RPMI8226 (cell line): Measurements from ENCODE around the gene CDH22.
A peak's percentile ranks its signal among the peaks of the same experiment; 100 is the strongest.

Experiments
- DNase-seq: peaks from one replicate; pipeline ENCODE4 v3.0.0-alpha.2; 2015

CDH22 gene

GRCh38 chr20:46265539-46265938 lies 42.8 kb downstream of the CDH22 start:
- DNase-seq, result no peak

GRCh38 chr20:46264391-46265266 lies 43.7 kb downstream of the CDH22 start:
- no peak for DNase-seq

- DNase-seq, result no peak
Measured at GRCh38 chr20:46261456-46262253, 46.6 kb downstream of the CDH22 start.

GRCh38 chr20:46260936-46261454 lies 47.3 kb downstream of the CDH22 start:
- DNase-seq, result no peak

GRCh38 chr20:46260480-46260879 lies 47.8 kb downstream of the CDH22 start:
- no peak for DNase-seq

GRCh38 chr20:46259260-46259859 lies 48.9 kb downstream of the CDH22 start:
- DNase-seq, result no peak

GRCh38 chr20:46257887-46258286 lies 50.4 kb downstream of the CDH22 start:
- DNase-seq, result no peak

- DNase-seq, result no peak
Measured at GRCh38 chr20:46256293-46256692, 52.0 kb downstream of the CDH22 start.

GRCh38 chr20:46255440-46256104 lies 52.7 kb downstream of the CDH22 start:
- DNase-seq, result peak; percentile 94

- DNase-seq, result peak; percentile 23
Measured at GRCh38 chr20:46253391-46253790, 54.9 kb downstream of the CDH22 start.

- DNase-seq, result no peak
Measured at GRCh38 chr20:46252352-46253091, 55.8 kb downstream of the CDH22 start.

GRCh38 chr20:46251211-46251673 lies 57.1 kb downstream of the CDH22 start:
- DNase-seq, result no peak

- DNase-seq, result no peak
Measured at GRCh38 chr20:46250772-46251171, 57.5 kb downstream of the CDH22 start.

- no peak for DNase-seq
Measured at GRCh38 chr20:46249671-46250070, 58.6 kb downstream of the CDH22 start.

GRCh38 chr20:46246559-46246958 lies 61.7 kb downstream of the CDH22 start:
- DNase-seq, result no peak

GRCh38 chr20:46243707-46244628 lies 64.3 kb downstream of the CDH22 start:
- DNase-seq, result no peak

- no peak for DNase-seq
Measured at GRCh38 chr20:46242390-46242789, 65.9 kb downstream of the CDH22 start.

GRCh38 chr20:46240881-46241280 lies 67.4 kb downstream of the CDH22 start:
- DNase-seq, result no peak

GRCh38 chr20:46240065-46240464 lies 68.2 kb downstream of the CDH22 start:
- DNase-seq, result no peak

- no peak for DNase-seq
Measured at GRCh38 chr20:46237736-46238135, 70.6 kb downstream of the CDH22 start.

GRCh38 chr20:46237227-46237626 lies 71.1 kb downstream of the CDH22 start:
- DNase-seq, result no peak
